Aorta (tissue), 5 donors: Measurements from ENCODE around the gene ASPHD1. TPM values are rescaled to one million over a fixed set of nuclear protein-coding genes. Genes with fewer than 3 reads are reported as not detected.

Experiments
- ATAC-seq: fragments of 200-7000 bp; cut with Tn5 transposase; one replicate; pipeline ENCODE4 v1.9.1; 2022; ENCODE audit warnings: moderate library complexity; ENCODE audit not compliant: low FRiP score
- DNase-seq, 2 donors: peaks; one replicate each; pipeline ENCODE4 v3.0.0-alpha.2; 2020
- H3K27ac ChIP-seq, 2 donors: one replicate each; pipeline ENCODE4 v1.5.1; 2013; ENCODE audit warnings: low read length in 2 of 2, mild to moderate bottlenecking in 2 of 2, moderate library complexity in 2 of 2, control low read depth in 1 of 2, inconsistent platforms in 1 of 2, low read depth in 1 of 2
- H3K27me3 ChIP-seq, 2 donors: one replicate each; pipeline ENCODE4 v1.6.1; 2013; ENCODE audit warnings: control low read depth in 1 of 2, low read length in 1 of 2, mild to moderate bottlenecking in 1 of 2, moderate library complexity in 1 of 2; ENCODE audit not compliant: insufficient read depth in 2 of 2, control insufficient read depth in 1 of 2
- H3K36me3 ChIP-seq, 2 donors: one replicate each; pipeline ENCODE4 v1.6.1; 2013; ENCODE audit warnings: control low read depth in 1 of 2, low read length in 1 of 2, mild to moderate bottlenecking in 1 of 2; ENCODE audit not compliant: insufficient read depth in 2 of 2, control insufficient read depth in 1 of 2
- H3K4me1 ChIP-seq, 2 donors: one replicate each; pipeline ENCODE4 v1.6.1; 2013; ENCODE audit warnings: low read length in 2 of 2, control low read depth in 1 of 2, mild to moderate bottlenecking in 1 of 2, moderate library complexity in 1 of 2; ENCODE audit not compliant: insufficient read depth in 2 of 2, control insufficient read depth in 1 of 2
- H3K4me3 ChIP-seq, 2 donors: one replicate each; pipeline ENCODE4 v1.5.1; 2013; ENCODE audit warnings: low read length in 2 of 2, control low read depth in 1 of 2, mild to moderate bottlenecking in 1 of 2
- H3K9me3 ChIP-seq: one replicate; pipeline ENCODE4 v1.6.1; 2013; ENCODE audit warnings: mild to moderate bottlenecking, low read length; ENCODE audit not compliant: control insufficient read depth
- WGBS, 2 donors: extraction: QIAGEN DNeasy Blood & Tissue Kit; methylation state at CpG; one replicate each; pipeline ENCODE4 v1.1.7; 2013; 5-methylcytosine and 5-hydroxymethylcytosine counted together
- intact Hi-C, 2 donors: fragments of 100-400 bp; cut with DNase I; formaldehyde crosslinking; loops; one replicate each; pipeline versions ENCODE4 v1.14.2 to v1.15.0; 2022
- polyA plus RNA-seq, 2 donors: library from polyadenylated mRNA; stranded (reverse); fragments of 200-250 nt; gene quantifications; one replicate each; pipeline ENCODE4 v1.2.3, GENCODE V29; 2013
- total RNA-seq, 2 donors: library from RNA; stranded (reverse); fragmentation: NEBNext Ultra II Directional; extraction: Animal tissue kit (Norgen Biotek cat#: 25700); gene quantifications; one replicate each; pipeline ENCODE4 v1.2.1, GENCODE V29; 2021
- donor health status: healthy with polysubstance abuse.
- donor health status: Bipolar disorder and iron deficiency.
- donor health status: DM: no; HTN: no; CAD: no.
- donor health status: DM: no; HTN: no; CAD: no.
- donor health status: DM: yes; HTN: yes; CAD: no.

The ASPHD1 gene
- total and polyA plus RNA-seq, 4 donors = 0.39 to 0.48 (median 0.46) TPM; not detected in 1

DNA sequence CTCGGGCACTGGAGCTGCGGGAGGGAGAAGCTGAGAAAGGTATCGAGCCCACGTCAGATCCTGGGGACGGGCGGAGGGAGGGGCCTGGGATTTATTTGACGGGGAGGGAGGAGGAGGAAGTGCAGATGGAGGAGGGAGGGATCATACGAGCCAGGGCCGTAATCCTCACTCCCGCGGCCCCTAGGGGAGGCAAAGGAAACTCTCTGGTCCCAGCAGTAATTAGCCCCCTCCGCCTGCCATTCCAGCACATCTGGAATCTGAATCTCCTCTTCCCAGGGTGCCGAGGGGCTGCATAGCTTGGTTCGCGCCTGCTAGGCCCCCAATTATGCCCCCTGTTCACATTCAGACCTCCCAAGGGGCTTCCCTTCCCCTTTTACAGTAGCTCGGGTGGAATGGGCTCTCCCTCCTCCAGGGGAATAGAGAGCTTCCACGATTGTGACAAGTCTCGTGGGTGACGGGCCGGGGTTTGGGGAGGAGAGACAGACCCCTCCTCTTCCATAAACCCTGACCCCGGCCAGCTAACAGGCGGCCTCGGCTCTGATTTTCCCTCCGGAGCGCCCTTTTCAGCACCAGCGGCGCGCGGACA lies 679 bp upstream of the ASPHD1 start, which contains the start of gene SEZ6L2:
SEZ6L2 (minus strand) TSS at position 35 of the 586 bp plus-strand sequence. CDS start 531 bp downstream, outside the sequence.
- H3K4me3 ChIP-seq = peak within 1 kb of the TSS; percentile 6 to 72
- ATAC-seq = peak; percentile 6
- no peak within 1 kb of the TSS for H3K27ac ChIP-seq
- no peaks in the 10 kb centered on the region for H3K4me1 ChIP-seq
- 1% methylated on average over 29 of the region's 29 CpGs for WGBS, 2 donors
- peak; percentile 68 to 93 for DNase-seq
- intact Hi-C loops = no loop called here
- H3K36me3 ChIP-seq = no peaks in the 10 kb centered on the region
- H3K9me3 ChIP-seq = no peaks in the 10 kb centered on the region
- H3K27me3 ChIP-seq = no peaks in the 10 kb centered on the region

GRCh38 chr16:29900888-29901606 lies 759 bp downstream of the ASPHD1 start:
- no peaks in the 10 kb centered on the region for H3K9me3 ChIP-seq
- H3K36me3 ChIP-seq = no peaks in the 10 kb centered on the region
- H3K27ac ChIP-seq = no peak overlapping the region
- ATAC-seq = no peak
- H3K4me3 ChIP-seq = no peak overlapping the region
- 37 to 52% methylated on average over 23 to 31 of the region's 31 CpGs for WGBS, 2 donors
- no peaks in the 10 kb centered on the region for H3K4me1 ChIP-seq
- no peak for DNase-seq
- H3K27me3 ChIP-seq = no peaks in the 10 kb centered on the region
- intact Hi-C loops = no loop called here

DNA sequence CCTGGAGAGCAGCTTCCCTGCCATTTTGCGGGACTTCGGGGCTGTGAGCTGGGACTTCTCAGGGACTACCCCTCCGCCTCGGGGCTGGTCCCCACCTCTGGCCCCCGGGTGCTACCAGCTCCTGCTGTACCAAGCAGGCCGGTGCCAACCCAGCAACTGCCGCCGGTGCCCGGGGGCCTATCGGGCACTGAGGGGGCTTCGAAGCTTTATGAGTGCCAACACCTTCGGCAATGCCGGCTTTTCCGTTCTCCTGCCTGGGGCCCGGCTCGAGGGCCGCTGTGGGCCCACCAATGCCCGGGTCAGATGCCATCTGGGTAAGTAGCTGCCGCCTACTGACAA lies 1.3 kb downstream of the ASPHD1 start:
- no peaks in the 10 kb centered on the region for H3K9me3 ChIP-seq
- no peaks in the 10 kb centered on the region for H3K36me3 ChIP-seq
- H3K4me1 ChIP-seq = no peaks in the 10 kb centered on the region
- 88 to 94% methylated on average over 16 to 19 of the region's 19 CpGs for WGBS, 2 donors
- no peak overlapping the region for H3K27ac ChIP-seq
- ATAC-seq (no peak), DNase-seq (no peak)
- no peaks in the 10 kb centered on the region for H3K27me3 ChIP-seq
- H3K4me3 ChIP-seq = no peak overlapping the region
- intact Hi-C loops = no loop called here

DNA sequence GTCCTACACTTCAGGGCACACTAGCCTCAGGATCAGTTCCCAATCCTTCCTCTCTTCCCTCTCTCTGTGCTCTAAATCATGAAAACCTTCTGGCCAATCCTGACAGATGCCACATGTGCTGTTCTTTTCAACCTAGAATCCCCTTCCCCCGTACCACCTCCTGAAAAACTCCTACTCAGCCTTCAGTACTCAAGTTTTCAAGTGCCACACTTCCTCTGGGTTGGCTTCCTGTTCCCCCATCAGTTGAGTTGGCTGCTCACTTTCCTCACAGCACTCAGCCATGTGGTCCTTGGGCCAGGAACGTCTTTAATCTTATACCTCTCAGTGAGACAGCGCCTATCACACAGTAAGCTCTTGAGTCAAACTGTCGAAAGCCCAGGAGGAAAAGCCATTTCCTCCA lies 3.3 kb downstream of the ASPHD1 start:
- no peak for ATAC-seq
- 73 to 74% methylated on average over 4 of the region's 4 CpGs for WGBS, 2 donors
- Histone ChIP-seq H3K27ac (no peak overlapping the region), H3K9me3 (no peaks in the 10 kb centered on the region), H3K4me1 (no peaks in the 10 kb centered on the region), H3K36me3 (no peaks in the 10 kb centered on the region), H3K4me3 (no peak overlapping the region), H3K27me3 (no peaks in the 10 kb centered on the region)
- intact Hi-C loops = no loop called here
- no peak for DNase-seq

- Histone ChIP-seq H3K4me1 (no peaks in the 10 kb centered on the region), H3K9me3 (no peaks in the 10 kb centered on the region), H3K4me3 (no peak overlapping the region), H3K27ac (no peak overlapping the region), H3K27me3 (no peaks in the 10 kb centered on the region), H3K36me3 (no peaks in the 10 kb centered on the region)
- WGBS, 2 donors = 92 to 93% methylated on average over 7 of the region's 7 CpGs
- ATAC-seq (no peak), DNase-seq (no peak)
- intact Hi-C loops = no loop called here
Measured at GRCh38 chr16:29904947-29905346, 4.7 kb downstream of the ASPHD1 start.

DNA sequence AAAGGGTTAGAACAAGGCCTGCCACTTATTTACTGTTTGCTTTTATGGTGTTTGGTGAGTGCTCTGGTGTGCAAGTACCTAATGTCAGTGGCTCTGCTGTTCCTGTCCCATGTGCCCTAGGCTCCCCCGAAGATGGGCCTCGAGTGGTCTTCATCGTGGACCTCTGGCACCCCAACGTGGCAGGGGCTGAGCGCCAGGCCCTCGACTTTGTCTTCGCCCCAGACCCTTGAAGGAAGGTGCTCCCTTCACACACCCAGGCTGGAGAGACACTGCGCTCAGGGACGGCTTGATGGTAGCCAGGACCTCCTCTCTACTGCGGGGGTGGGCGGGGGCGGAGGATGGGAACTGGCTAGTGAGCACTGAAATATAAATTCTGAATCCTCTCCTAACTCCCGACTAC lies 5.4 kb downstream of the ASPHD1 start:
- WGBS, 2 donors = 86 to 89% methylated on average over 13 of the region's 13 CpGs
- Histone ChIP-seq H3K9me3 (no peaks in the 10 kb centered on the region), H3K4me1 (no peaks in the 10 kb centered on the region), H3K27me3 (no peaks in the 10 kb centered on the region), H3K4me3 (no peak overlapping the region), H3K36me3 (no peaks in the 10 kb centered on the region), H3K27ac (no peak overlapping the region)
- intact Hi-C loops = no loop called here
- DNase-seq = no peak
- no peak for ATAC-seq

DNA sequence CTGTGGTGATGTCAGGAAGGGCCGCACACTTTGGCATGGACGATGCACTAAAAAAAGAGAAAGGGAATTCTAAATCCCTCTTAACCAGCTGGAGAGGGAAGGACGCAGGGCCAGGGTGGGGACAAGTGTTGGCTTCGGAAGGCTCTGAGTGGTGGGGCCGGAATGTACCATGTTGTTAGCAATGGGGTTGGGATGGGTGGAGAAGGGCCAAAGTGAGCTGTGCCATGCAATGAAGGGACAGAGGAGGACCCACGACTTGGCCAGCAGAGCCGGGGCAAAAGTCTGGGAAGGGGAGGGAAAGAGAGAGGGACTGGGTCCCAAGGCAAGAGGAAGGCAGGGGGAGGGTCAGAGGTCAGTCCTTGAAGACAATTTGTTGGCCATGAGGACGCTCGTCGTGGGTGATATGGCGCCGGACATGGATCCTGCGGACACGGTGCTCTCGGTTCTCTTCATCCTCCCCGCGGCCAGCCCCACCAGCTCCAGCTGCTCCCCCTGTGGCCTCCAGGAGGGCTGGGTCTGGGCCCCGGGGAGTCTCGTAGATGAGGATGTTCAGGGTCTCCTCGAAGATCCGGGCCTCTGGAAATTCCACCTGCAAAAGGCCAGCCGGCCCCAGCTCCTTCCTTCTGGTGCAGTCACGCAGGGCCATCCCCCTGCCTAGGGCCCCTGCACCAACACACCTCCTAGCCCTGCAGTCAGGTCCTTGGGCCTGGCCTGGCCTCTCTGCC lies 6.4 kb downstream of the ASPHD1 start:
- no peaks in the 10 kb centered on the region for H3K27me3 ChIP-seq
- H3K27ac ChIP-seq = no peak overlapping the region
- H3K4me1 ChIP-seq = no peaks in the 10 kb centered on the region
- H3K4me3 ChIP-seq = no peak overlapping the region
- H3K9me3 ChIP-seq = no peaks in the 10 kb centered on the region
- no peaks in the 10 kb centered on the region for H3K36me3 ChIP-seq
- DNase-seq (no peak), ATAC-seq (no peak)
- WGBS, 2 donors = 83 to 84% methylated on average over 23 of the region's 23 CpGs
- intact Hi-C loops = no loop called here

GRCh38 chr16:29907973-29908372 lies 7.7 kb downstream of the ASPHD1 start:
- Histone ChIP-seq H3K27ac (no peak overlapping the region), H3K9me3 (no peaks in the 10 kb centered on the region), H3K27me3 (no peaks in the 10 kb centered on the region), H3K4me1 (no peaks in the 10 kb centered on the region), H3K4me3 (no peak overlapping the region), H3K36me3 (no peaks in the 10 kb centered on the region)
- ATAC-seq (no peak), DNase-seq (no peak)
- intact Hi-C loops = no loop called here
- WGBS, 2 donors = 75 to 76% methylated on average over 2 of the region's 2 CpGs
